Measurements from ENCODE around the gene GPR141. TPM values are rescaled to one million over a fixed set of nuclear protein-coding genes. Genes with fewer than 3 reads are reported as not detected.
"Not testable (repeated sequence)": the region's sequence is repeated elsewhere in the genome, so short reads cannot be mapped to it uniquely, and the experiment has no call there.

Gene GPR141
- total RNA-seq, 1 donor from 2014 or later: not detected

DNA sequence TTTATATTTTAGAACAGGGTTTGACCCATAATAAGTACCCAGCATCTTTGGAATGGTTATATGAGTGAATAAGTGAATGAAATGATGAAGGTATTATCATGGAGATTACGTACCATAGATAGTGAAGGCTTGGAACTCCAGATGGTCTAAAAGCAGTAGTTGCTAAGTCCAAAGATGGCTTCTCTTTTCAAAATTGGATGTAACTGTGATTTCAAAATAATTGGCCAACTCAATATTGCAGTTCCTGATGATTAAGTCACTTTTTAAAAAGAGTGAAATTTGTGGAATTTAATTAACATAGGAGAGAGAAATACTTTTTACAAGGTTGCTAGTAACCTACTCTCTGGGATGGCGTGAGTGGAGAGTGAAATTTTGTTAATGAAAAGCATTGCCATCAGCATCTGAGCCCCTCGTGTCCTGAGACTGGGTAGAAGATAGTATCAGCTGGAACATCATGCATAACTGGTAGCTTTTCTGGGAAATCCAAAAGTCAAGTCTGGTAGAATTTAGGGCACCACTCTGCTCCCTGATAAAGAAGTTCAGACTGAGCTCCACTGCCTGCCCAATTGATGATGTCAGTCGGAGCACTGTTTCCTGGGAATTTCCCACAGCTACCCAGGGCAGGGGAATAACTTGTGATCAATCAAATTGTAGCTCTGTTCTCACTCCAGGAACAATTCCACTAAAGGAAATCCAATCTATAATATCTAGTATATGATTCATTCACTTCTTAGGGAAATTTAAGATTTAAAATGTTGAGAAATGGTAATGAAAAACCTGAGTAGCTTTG, 3.2 kb downstream of the GPR141 start:
- no peak for DNase-seq (ENCODE audit: low read depth in 2 of 2)

DNA sequence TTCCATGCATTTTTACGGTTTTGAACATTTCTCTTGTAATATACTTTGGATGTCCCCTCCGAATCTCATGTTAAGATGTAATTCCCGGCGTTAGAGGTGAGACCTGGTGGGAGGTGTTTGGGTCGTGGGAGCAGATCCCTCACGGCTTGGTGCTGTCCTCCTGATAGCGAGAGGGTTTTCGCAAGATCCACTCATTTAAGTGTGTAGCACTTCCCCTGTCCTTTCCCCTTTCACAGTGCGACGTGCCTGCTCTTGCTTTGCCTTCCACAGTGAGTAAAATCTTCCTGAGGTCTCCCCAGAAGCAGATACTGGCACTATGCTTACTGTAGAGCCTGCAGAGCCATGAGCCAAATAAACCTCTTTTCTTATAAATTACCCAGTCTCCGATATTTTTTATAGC, 6.6 kb downstream of the GPR141 start:
- DNase-seq (ENCODE audit: low read depth in 2 of 2): no peak

DNA sequence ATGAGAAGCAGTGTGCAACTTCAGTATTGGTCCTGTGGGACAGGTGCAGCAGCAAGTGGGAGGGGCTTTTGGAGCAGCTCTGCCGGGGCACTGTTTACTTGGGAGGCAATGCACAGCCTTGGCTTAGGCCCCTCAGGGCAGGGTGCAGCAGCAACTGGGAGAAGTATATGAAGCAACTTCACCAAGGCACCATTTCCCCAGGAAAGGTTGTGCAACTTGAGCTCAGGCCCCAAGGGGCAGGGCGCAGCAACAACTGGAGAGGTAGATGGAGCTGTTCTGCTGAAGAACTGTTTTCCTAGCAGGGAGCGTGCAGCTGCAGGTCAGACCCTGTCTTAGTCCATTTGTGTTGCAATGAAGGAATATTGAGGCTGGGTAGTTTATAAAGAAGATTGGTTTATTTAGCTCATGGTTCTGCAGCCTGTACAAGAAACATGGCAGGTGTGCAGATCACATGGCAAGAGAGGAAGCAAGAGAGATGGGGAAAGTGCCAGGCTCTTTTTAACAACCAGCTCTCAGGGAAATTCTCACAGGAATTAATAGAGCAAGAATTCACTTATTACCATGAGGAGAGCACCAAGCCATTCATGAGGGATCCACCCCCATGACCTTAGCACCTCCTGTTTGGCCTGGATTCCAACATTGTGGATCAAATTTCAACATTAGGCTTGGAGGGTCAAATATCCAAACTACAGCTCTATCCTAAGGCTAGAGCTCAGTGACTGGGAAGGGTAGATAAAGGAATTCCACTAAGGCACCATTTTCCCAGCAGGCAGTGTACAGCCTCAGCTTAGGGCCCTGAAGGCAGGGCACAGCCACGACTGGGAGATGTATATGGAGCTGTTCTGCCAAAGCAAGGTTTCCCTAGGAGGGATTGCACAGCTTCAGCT, 10.9 kb downstream of the GPR141 start:
- DNase-seq (ENCODE audit: low read depth in 2 of 2): no peak

DNA sequence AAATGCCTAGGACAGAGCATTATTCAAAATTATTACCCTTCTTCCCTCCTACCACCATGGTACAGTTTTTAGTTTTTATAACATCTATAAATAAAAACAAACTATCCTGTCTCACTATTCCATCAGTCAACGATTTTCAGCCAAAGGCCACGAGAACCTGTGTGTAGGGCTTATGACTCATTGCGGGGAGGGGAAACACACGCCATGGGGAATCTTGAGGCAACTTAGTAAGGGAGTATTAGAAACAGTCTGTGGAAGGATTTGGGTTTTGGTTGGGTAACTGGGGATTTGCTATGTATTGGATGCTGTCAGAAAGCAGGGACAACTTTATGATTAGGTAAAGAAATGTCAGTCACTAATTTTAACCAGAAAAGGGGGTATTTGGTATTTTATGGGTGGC, 14.7 kb downstream of the GPR141 start:
- DNase-seq (ENCODE audit: low read depth in 2 of 2): no peak

DNA sequence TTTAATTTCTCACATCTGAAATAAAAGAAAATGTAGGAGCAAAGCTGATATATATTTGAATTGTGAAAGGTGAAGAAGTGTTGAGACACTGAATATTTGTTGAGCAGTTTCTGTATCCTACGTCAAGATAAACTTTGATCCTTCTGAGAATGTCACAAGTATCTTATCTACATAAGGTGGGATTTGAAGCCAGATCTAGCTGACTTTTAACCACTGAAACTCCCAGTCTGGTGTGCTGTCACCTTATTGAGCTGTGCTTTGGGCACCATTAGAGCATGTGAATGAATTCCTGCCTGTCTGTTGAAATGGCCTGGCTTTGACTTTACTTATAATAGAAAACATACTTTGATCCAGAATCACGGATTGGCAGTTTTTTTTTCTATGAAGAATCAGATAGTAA, 15.2 kb downstream of the GPR141 start:
- DNase-seq (ENCODE audit: low read depth in 2 of 2): no peak

DNA sequence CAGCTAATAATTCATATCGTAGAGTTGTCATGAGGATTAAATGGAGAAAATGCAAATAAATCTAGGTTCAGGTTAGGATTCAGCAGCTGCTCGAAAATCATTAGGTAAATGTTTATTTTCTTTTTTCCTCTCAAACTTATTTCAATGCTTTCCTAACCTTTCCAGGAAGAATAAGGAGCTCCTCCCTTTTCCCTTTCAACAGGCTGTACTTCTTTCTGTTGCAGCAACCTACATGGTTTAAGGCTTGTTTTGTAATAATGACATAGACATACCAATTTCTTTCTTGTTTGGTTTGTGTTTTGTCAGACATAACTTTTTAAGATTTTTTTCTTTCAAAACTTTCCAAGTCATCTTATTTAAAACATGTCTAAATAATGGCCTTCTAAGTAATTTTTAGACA, 18.2 kb downstream of the GPR141 start:
- no peak for DNase-seq (ENCODE audit: low read depth in 2 of 2)

DNA sequence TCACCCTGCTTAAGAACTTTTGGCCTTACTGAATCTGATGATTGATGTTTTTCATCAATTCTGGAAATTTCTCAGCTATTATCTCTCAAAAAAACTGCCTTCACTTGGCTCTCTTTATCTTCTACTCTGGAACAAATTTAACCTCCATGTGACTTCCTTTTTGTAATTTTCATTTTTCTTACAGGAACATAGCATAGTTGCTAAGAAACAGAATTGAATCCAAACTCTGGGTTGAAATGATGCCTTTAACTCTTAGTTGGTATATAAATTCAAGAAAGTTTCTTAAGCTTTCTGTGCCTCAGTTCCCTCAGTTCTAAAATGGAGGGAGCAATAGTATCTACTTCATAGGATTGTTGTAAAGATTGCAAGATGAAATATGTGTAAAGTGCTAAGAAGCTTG, 19.8 kb downstream of the GPR141 start:
- no peak for DNase-seq (ENCODE audit: low read depth in 2 of 2)

DNA sequence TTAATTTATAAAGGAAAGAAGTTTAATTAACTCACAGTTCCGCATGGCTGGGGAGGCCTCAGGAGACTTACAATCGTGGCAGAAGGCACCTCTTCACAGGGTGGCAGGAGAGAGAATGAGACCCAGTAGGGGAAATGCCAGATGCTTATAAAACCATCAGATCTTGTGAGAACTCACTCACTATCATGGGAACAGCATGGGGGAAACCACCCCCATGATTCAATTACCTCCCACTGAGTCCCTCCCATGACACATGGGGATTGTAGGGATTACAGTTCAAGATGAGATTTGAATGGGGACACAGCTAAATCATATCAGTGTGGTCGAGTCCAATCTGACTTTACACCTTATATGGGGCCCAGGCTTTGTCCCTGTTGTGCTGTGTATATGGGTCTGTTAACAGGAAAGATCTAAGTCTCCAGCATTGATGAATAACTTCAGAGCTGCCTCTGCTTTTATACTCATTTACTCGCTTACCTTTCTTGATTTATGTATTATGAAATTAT, 20.8 kb downstream of the GPR141 start:
- not testable (repeated sequence) for DNase-seq (ENCODE audit: low read depth in 2 of 2)

DNA sequence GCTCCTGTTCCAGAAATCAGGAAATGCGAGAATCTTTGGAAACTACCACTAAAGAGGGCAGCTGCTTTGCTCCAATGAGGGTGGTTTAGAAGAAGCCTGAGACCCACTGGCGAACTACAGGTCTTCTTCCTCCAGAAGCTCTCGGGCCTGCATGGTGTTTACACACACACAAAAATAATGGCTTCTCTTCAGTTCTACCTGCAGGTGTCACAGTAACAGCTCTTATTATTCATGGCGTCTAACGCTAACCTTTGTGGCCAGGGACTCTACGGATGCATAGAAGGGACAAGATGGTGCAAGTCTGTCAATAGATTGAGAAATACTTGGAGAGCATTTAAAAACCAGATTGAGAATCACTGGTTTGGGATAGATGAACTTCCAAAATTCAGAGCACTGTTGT, 22.4 kb downstream of the GPR141 start:
- no peak for DNase-seq (ENCODE audit: low read depth in 2 of 2)

DNA sequence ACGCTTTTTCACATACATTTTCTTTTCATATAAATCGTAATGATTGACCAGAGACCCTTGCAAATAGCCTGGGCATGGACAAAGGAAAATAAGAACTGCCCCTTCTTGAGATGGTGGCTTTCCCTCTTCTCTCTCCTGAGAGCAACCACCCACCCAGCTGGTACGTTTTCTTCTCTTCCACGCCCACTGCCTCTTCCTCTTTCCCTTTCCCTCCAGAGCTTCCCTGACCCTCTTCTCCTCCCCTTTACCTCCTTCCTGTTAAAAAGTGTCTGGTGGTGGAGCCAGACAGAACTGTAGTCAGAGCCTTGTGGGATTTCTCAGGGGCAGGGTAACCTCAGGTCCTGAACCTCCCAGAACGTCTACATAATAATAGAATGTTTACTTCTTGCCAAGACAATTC, 23.2 kb downstream of the GPR141 start:
- no peak for DNase-seq (ENCODE audit: low read depth in 2 of 2)

DNA sequence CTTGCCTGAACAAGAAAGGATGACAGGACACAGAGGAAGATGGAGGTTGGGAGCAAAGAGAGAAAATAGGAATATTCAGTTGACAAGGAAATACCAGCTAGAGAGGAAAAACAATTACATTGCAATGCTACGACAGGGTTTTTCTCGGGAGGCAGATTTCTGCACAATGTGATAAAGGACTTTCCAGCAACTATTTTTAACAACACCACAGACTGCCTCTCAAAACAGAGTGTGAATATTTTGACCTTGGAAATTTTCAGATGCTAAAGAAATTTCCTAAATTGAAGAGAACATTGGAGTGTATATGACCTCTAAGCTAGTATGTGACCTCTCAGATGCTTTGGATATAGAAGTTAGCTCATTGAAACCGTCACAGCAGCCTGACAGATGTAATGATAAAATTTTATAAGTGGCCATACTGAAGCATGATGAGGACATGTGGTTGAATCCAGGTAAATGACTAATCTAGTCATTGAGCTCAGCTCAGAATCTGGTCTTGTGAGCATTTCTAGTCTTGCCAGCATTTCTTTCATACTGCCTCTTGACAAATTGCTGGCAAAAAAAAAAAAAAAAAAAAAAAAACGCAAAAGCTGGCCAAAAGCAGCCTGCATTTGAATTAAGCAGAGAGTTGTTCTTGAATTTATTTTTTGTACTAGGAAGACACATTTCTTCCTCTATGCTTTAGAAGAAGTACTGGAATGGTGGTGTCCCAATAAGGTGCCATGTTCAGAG, 24.4 kb downstream of the GPR141 start:
- no peak for DNase-seq (ENCODE audit: low read depth in 2 of 2)

DNA sequence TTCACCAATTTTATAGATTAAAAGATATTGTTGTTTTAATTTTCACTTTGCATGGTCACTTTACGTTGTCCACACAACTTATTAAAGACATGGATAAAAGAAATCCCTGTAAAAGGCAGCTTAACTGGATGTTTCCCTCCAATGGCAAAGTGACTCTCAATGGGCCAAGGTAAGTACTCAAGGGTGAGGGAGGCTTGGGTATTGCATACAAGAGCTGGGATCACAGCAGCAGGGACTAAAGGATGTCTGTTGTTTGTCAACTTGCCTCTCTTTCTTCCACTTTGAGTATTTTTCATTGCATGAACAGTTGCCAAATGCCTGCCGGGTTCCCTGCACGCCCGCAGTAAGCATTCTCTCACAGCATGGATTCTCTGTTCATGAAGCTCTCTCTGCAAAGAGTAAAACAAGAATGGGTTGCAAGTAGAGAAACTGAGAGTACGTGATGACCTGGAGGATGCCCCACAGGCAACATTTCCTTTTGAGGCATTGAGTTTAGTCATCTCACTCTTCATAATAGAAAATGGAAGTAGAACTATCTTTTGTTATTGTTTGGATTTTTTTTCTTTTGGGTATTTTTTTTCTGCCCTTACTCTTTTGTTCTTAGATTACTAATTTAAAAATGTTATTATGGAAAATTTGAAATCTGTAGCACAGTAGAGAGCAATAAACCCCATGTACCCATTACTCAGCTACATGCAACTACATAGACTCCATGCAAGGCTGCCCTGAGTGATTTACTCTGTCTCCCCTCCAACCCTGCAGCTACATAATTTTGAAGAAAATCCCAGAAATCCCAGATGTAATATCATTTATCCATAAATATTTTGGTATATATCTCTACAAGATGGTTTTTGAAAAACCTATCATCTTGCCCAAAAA, 26.3 kb downstream of the GPR141 start:
- no peak for DNase-seq (ENCODE audit: low read depth in 2 of 2)

DNA sequence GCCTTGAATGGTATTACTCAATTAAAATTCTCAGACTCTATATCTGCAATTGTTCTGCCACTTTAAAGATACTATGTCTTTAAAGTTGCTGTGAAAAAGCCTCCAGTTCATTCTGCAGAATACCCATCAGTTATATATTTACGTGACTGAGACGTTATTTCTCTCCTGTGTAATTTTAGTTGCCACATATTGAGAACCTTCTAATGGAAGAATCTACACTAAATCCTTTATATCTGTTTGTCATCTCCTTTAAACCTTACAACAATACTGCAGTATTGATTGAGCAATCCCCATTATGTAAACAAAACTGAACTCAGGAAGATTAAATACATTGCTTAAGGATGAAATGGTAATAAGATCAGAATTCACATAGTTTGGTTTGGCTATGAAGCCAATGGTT, 30.0 kb downstream of the GPR141 start:
- no peak for DNase-seq (ENCODE audit: low read depth in 2 of 2)

DNA sequence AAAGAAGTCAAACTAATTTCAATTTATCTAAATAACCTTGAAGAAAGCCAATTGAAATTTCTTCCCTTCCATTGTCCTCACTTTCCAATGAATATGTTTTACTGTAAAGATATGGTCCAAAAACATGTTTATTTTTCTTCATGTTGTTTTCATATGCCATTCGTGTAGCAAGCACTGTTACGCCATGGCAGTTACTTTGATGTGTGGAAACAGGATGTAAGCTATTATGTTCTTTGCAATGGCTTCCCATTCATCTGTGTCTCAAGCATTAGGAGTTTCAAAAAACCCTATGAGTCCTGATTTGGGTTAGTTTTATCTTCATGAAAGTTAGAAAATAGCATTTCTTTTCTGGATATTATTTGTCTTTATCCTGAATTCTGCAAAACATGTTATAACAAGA, 31.0 kb downstream of the GPR141 start:
- DNase-seq (ENCODE audit: low read depth in 2 of 2): no peak

DNA sequence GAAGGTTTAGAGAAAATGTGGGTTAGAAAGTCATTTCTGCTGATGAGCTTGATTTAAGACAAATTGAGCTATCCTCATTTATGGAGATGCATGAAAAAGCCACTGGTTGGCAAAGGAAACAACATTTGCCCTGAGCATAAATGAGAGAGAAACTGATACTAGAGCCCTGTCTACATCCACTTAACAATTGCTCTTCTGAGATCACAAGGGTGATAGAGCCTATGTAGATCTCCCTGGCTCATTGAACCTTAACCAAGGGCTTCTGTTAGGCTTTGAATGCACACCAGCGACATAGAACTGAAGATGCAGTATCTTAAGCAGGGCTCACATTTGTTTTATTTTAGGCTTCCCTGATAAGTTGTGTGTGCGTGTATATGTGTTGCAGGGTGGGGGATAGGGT, 35.0 kb downstream of the GPR141 start:
- DNase-seq (ENCODE audit: low read depth in 2 of 2): no peak

DNA sequence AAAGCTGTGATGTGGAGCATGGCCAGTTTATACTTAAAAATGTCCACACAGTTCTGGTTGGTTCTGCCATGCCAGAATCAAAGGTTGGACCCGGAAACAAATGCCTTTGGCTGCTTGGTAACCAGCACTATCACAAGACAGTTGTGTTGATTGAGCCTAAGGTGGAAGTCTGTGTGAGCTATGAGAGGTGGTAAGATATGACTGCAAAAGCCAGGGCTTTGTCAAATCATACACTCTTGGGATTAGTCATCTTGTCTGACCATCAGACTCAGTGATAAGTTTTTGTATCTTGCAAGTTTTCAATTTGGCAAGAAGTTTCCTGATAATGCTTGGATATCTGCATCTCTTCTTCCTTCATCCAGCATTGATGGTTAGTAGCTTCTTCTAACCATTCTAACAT, 35.5 kb downstream of the GPR141 start:
- DNase-seq (ENCODE audit: low read depth in 2 of 2): no peak

DNA sequence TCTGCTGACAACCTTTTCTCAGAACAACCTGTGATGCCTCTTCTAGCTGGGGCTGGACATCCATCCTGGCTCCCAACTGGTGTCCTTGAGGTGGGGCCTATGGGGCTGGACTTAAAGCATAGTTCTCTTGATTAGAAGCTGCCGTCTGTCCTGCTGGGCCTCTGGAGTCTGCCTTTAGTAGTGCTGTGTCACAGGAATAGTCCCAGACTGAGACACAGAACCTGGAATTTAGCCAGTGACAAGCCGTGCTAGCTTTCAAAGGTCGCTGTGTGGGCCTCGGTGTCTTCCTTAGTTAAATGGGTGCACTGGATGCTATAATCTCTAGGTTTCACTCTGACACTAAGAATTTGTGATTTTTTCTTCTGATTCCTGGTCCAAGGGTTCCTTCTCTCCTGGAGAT, 41.2 kb downstream of the GPR141 start:
- DNase-seq (ENCODE audit: low read depth in 2 of 2): no peak

DNA sequence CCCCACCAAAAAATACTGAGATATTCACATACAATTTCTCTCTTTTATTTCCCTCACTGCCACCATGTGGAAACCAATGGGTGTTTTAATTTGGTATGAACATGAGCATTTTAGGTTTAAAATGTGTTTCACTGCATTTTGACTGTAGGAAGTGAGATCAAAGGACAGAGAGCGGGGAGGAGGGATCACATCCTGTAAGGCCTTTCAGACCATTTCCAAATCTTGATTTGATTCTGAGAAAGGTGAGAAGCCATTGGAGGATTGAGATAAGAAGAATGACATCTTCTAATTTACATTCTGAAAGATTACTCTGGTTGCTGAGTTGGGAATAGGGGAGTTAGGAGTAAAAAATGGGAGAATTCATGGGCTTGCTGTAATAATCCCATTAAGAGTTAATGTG, 42.5 kb downstream of the GPR141 start:
- no peak for DNase-seq (ENCODE audit: low read depth in 2 of 2)

DNA sequence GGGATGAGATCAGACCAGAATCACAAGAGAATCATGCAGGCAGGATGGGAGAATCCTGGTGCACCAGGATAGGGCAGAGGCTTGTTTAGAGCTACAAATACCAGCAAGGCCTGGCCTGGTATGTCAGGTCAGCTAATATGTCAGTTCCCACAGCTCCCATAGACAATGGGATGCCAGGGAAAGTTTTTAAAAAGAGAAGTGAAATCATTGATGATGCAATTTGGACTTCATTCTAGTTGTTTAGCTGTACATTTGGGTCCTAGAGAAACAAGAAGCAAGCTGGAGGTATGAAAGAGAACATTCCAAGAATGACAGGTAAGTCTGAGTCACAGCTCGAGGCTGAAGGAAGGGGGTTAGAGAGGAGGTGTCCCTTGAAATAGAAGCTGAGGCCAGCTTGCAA, 45.2 kb downstream of the GPR141 start:
- DNase-seq (ENCODE audit: low read depth in 2 of 2): peak in 1 of 2 donors; percentile 4

DNA sequence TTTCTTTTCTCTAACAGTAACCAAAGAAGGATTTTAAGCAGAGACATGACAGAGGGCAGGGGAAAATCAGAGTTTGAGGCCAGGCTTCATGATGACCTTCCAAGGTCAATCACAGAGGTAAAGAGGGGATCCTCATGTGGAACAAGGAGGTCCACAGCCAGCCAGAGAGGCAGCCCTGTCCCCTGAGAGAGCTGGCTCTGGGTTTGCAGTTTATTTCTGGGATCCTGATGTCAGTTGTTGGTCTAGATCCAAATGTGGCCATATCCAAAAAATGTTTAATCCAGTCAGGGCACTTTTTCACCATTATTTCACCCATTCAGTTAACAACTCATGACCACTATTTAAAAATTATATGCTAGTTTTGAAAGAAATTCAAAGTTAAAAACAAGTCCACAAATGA, 45.6 kb downstream of the GPR141 start:
- DNase-seq (ENCODE audit: low read depth in 2 of 2): no peak

DNA sequence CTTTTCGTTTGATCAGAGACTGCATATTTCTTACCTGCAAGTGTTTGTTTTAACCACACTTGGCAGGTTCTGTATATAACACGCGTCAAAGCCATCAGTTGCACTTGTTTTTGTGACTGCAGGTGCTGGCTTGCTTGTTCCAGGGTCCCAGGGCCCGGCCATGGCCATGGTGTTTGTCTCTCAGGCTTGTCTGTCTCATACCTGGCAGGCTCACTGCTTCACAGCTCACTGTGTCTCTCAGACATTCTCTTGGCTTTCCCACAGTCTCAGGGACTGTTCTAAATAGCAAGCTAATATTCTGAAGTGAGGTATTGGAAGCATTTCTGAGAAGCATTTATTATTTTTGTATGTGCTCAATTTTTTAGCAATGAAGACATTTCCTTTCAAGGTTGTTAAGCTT, 46.9 kb downstream of the GPR141 start:
- DNase-seq (ENCODE audit: low read depth in 2 of 2): no peak
